ENCODE measurements around the gene MAP2K6. TPM values are rescaled to one million over a fixed set of nuclear protein-coding genes. Genes with fewer than 3 reads are reported as not detected.

The MAP2K6 gene
- total RNA-seq, 2 experiments from 2014 or later: 14.0 to 14.6 TPM

DNA sequence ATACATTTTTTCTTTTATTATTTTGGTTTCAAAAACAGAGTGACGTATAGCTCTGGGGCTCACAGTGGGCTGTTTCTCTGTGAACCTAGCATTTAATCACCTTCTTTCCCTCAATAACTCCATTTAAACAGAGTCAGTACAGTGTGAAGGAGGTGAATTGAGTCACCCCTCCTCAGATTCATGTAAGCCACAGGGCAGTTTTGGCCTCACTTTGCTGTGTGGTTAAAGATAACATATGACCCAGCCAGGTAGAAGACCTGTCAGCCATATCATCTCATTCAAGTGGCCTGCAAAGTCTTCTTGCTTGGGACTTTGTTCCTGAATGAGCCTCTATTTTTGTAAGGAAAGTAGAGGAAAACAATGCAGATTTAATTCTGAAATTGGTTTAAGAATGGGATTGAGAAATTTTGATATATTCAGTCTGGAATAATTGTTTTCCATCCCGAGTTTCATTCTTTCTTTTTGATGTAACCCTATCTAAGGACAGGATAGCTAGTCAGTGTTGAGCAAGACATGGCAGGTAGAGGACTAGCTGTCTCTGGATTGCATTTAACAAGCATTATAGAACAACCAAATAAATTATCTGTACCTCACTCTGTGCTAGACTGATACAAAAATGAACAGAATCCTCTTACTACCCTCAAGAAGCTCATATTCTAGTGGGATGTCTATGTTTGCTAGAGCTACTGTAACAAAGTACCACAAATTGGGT is 13.1 kb downstream of the MAP2K6 start:
- ATAC-seq (ENCODE audit: poor library complexity): no peak
- Mint-ChIP-seq H3K9me3 (no peaks in the 10 kb centered on the region), H3K27ac (no peak overlapping the region), H3K4me1 (ENCODE audit: low read depth) (peaks cover 84% of the 10 kb centered on the region), H3K27me3 (no peaks in the 10 kb centered on the region), H3K36me3 (ENCODE audit: low read depth) (peaks cover 39% of the 10 kb centered on the region), H3K4me3 (no peak overlapping the region)
- Histone ChIP-seq H3K27me3 (ENCODE audit: control insufficient read depth in 1 of 2, insufficient read depth in 2 of 2, low read length in 2 of 2) (no peaks in the 10 kb centered on the region), H3K9me3 (ENCODE audit: control insufficient read depth in 1 of 2, insufficient read depth in 1 of 2, low read length in 2 of 2) (no peaks in the 10 kb centered on the region), H3K36me3 (ENCODE audit: insufficient read depth, low read length) (no peaks in the 10 kb centered on the region), H3K4me1 (ENCODE audit: insufficient read depth, low read length) (peaks cover 17% of the 10 kb centered on the region), H3K4me3 (ENCODE audit: low read length) (no peak overlapping the region), H3K27ac (ENCODE audit: low read depth in 1 of 2, low read length in 2 of 2) (no peak overlapping the region)
- intact Hi-C loops (cut with DNase I, micrococcal nuclease): loop anchor here in 1 of 2 experiments (10.0 kb wide), 1 partner anchor 47 kb away; no protein-coding TSS in a partner anchor
- ChIA-PET CTCF (no interaction called here), POLR2A (interaction anchor here (1.0 kb wide), 1 partner anchor 13 kb away, joined by 3 read pairs; the partner anchor contains the start of gene MAP2K6)
- TF ChIP-seq, protein P1, sequence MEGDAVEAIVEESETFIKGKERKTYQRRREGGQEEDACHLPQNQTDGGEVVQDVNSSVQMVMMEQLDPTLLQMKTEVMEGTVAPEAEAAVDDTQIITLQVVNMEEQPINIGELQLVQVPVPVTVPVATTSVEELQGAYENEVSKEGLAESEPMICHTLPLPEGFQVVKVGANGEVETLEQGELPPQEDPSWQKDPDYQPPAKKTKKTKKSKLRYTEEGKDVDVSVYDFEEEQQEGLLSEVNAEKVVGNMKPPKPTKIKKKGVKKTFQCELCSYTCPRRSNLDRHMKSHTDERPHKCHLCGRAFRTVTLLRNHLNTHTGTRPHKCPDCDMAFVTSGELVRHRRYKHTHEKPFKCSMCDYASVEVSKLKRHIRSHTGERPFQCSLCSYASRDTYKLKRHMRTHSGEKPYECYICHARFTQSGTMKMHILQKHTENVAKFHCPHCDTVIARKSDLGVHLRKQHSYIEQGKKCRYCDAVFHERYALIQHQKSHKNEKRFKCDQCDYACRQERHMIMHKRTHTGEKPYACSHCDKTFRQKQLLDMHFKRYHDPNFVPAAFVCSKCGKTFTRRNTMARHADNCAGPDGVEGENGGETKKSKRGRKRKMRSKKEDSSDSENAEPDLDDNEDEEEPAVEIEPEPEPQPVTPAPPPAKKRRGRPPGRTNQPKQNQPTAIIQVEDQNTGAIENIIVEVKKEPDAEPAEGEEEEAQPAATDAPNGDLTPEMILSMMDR (IDR thresholded peaks at IDR 0.05): no peak
- no peak for DNase-seq

DNA sequence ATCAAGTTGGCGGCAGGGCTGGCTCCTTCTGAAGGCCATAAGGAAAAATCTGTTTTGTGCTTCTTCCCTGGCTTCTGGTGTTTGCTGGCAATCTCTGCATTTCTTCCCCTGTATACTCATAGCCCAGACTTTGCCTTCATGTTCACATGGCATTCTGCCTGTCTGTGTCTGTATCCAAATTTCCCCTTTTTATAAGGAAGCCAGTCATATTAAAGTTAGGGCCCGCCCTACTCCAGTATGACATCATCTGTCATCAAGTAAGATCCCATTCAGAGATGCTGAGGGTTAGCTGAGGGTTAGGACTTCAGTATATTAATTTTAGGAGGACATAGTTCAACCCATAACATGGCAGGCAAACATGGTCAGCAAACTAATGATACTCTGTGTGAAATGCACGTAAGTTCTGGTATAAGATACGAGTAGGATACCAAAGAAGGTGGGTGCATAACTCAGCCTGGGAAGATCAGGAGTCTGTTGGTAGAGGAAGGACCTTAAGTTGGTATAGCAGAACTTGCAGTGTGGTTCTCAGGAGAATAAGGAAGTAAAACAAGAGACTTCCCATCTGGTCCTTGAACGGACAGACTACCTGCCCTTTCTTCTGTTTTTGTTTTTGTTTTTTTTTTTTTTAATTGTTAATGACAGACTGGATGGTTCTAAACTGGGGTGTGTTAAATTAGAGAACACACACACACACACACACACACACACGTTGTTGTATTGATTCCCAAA is 13.9 kb downstream of the MAP2K6 start:
- POLR2A ChIA-PET: no interaction called here
- ATAC-seq (ENCODE audit: poor library complexity) (no peak), DNase-seq (peak in 2 of 14 experiments; percentile 38 to 49)
- peaks cover 41% of the 10 kb centered on the region for H3K36me3 Mint-ChIP-seq (ENCODE audit: low read depth)
- H3K4me3 Mint-ChIP-seq: no peak overlapping the region
- Histone ChIP-seq H3K4me1 (ENCODE audit: insufficient read depth, low read length) (peaks cover 10% of the 10 kb centered on the region), H3K27ac (ENCODE audit: low read depth in 1 of 2, low read length in 2 of 2) (no peak overlapping the region), H3K9me3 (ENCODE audit: control insufficient read depth in 1 of 2, insufficient read depth in 1 of 2, low read length in 2 of 2) (no peaks in the 10 kb centered on the region), H3K4me3 (ENCODE audit: low read length) (no peak overlapping the region), H3K36me3 (ENCODE audit: insufficient read depth, low read length) (no peaks in the 10 kb centered on the region), H3K27me3 (ENCODE audit: control insufficient read depth in 1 of 2, insufficient read depth in 2 of 2, low read length in 2 of 2) (no peaks in the 10 kb centered on the region)
- no peaks in the 10 kb centered on the region for H3K27me3 Mint-ChIP-seq
- TF ChIP-seq, protein P1 (IDR thresholded peaks at IDR 0.05): no peak
- peaks cover 84% of the 10 kb centered on the region for H3K4me1 Mint-ChIP-seq (ENCODE audit: low read depth)
- no peak overlapping the region for H3K27ac Mint-ChIP-seq
- CTCF ChIA-PET: no interaction called here
- H3K9me3 Mint-ChIP-seq: no peaks in the 10 kb centered on the region
- intact Hi-C loops (cut with DNase I, micrococcal nuclease): loop anchor here in 1 of 2 experiments (10.0 kb wide), 1 partner anchor 46 kb away; no protein-coding TSS in a partner anchor

- POLR2A ChIA-PET: interaction anchor here (1.4 kb wide), 1 partner anchor 16 kb away, joined by 6 read pairs; the partner anchor contains the start of gene MAP2K6
- ATAC-seq (ENCODE audit: poor library complexity) (no peak), DNase-seq (peak in 1 of 14 experiments; percentile 11)
- no peak overlapping the region for H3K27ac ChIP-seq (ENCODE audit: low read depth in 1 of 2, low read length in 2 of 2)
- H3K4me3 Mint-ChIP-seq: no peak overlapping the region
- H3K36me3 Mint-ChIP-seq (ENCODE audit: low read depth): peaks cover 41% of the 10 kb centered on the region
- no peaks in the 10 kb centered on the region for H3K9me3 ChIP-seq (ENCODE audit: control insufficient read depth in 1 of 2, insufficient read depth in 1 of 2, low read length in 2 of 2)
- no peak overlapping the region for H3K27ac Mint-ChIP-seq
- H3K4me1 Mint-ChIP-seq (ENCODE audit: low read depth): peaks cover 80% of the 10 kb centered on the region
- TF ChIP-seq, protein P1 (IDR thresholded peaks at IDR 0.05): no peak
- H3K27me3 ChIP-seq (ENCODE audit: control insufficient read depth in 1 of 2, insufficient read depth in 2 of 2, low read length in 2 of 2): no peaks in the 10 kb centered on the region
- CTCF ChIA-PET: no interaction called here
- H3K9me3 Mint-ChIP-seq: no peaks in the 10 kb centered on the region
- H3K27me3 Mint-ChIP-seq: no peaks in the 10 kb centered on the region
- peaks cover 8% of the 10 kb centered on the region for H3K4me1 ChIP-seq (ENCODE audit: insufficient read depth, low read length)
- no peaks in the 10 kb centered on the region for H3K36me3 ChIP-seq (ENCODE audit: insufficient read depth, low read length)
- H3K4me3 ChIP-seq (ENCODE audit: low read length): no peak overlapping the region
- intact Hi-C loops (cut with DNase I, micrococcal nuclease): no loop called here
Measured at GRCh38 chr17:69430488-69430887, 16.0 kb downstream of the MAP2K6 start.

Data from CD4-positive, alpha-beta T cell (primary cell).